H4 (cell line): Measurements from ENCODE around the gene UST. TPM values are rescaled to one million over a fixed set of nuclear protein-coding genes. Genes with fewer than 3 reads are reported as not detected.
"Not testable (repeated sequence)": the region's sequence is repeated elsewhere in the genome, so short reads cannot be mapped to it uniquely, and the experiment has no call there.

Experiments used
- DNase-seq: peaks from one replicate; pipeline ENCODE4 v3.0.0-alpha.2; 2015; ENCODE audit warnings: low spot score
- total RNA-seq: library from RNA; depleted of rRNA; stranded (reverse); fragments of >200 nt; shearing (Covaris generic); gene quantifications from 2 replicates; pipeline ENCODE4 v1.2.3, GENCODE V29; 2014

Gene UST
- total RNA-seq, 1 experiment from 2014 or later, result 11.7 TPM

GRCh38 chr6:149084808-149085556 lies 338.2 kb downstream of the UST start:
- no peak for DNase-seq

- DNase-seq, result no peak
Measured at GRCh38 chr6:149085557-149085938, 338.7 kb downstream of the UST start.

DNA sequence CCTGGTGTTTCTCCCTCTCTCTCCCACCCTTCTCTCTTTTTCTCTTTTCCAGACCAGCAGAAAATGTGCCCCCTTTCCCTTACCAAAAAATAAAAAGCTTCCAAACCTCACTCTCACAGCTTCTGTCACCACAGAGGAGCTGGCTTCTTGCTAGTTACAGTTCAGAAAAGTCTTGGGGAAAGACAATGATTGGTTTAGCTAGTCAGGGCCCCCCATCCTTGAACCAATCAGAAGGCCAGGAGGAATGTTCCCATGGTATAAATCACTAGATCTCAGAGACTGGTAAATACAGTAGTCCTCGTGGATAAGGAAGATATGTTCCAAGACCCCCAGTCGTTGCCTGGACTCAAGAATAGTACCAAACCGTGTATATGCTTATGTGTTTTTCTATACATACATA lies 339.5 kb downstream of the UST start:
- no peak for DNase-seq

DNA sequence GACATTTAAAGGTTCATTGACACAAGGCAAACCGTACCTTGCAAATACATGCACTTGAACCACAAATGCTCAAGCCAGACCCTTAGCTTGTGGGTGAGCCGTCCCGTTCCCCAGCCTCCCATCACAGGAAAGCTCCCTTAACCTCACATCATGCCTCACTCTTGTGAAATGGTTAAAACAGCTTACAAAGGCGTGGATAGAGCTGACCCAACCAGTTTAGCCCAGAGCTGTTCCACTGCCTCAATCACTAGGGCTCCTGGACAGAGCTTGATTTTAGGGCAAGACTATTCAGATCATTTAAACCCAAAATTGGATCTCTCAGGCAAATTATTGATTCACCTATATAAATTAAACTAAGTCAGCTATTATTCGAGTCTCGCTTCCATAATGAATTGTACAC lies 341.1 kb downstream of the UST start:
- no peak for DNase-seq

DNA sequence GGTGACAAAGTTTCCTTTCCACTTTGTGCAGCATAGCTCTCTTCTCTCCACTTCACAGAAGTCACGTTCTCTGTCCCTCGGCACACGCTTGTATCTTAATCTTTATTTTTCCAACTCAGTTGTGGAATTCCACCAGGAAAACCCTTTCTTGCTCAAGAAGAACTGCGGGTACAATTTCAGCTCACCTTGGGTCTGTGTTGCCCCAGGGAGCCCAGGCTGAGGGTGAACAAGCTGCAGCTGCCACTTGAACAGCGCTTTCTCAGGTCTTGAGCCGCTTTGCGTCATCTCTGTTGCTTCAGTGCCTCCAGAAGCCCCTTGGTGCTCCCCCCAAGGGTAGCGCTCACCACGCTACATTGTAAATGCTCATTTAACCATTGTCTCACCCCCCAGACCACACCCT lies 341.5 kb downstream of the UST start:
- DNase-seq, result no peak

DNA sequence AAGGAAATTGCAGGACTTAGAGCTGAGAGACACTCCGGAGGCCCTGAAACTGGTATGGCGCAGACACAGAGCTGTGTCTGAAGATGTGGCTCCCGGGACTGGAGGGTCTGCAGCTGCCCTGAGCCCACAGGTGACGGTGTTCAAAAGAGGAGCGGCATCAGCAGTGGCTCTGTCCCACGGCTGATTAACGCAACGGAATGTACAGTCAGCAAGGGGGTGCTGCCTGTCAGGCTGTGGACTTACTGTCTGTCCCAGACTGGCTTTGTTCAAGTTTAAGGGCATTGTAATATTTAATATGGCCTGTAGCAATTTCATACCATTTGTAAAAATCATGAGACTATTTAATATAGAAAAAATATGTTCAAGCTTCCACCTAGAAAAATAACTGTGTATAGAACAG lies 342.7 kb downstream of the UST start:
- DNase-seq, result no peak

GRCh38 chr6:149090937-149091336 lies 344.1 kb downstream of the UST start:
- no peak for DNase-seq

DNA sequence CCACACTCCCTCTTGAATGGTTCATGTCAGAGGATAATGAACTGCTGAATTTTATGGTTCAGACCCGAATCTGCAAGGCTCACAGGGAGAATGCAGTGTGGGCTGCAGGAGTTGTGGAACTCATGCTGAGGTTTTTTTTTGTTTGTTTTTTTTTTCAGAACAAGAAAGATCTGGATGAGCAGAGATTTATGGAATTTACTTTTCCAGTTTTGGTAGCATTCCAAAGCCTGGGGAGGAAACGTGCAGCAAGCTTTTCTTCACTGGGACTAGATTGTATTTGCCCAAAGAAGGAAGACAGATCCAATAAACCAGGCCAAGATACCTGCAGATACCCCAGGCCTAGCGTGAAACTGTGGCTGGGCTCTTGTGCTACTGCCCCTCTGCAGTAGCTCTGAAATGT lies 346.8 kb downstream of the UST start:
- DNase-seq, result peak; percentile 12

DNA sequence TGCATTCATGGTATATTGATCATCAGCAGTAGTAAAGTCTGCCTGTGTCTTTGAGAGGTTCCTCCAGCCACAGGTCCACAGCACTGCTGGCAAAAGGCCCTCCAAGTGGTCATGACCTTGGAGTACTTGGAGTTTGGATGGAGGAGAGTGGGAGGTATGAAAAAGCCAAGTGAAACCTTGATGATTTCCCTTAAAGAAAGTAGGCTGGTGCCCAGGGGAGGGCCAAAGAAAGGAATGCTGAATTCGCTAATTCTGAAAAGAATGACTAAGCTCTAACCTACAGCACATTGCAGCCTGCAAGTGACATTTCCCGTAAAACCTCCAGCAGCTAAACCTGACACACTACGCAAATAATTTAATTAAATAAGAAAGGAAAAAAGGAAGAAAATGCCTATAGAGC lies 347.3 kb downstream of the UST start:
- DNase-seq, result peak; percentile 25

DNA sequence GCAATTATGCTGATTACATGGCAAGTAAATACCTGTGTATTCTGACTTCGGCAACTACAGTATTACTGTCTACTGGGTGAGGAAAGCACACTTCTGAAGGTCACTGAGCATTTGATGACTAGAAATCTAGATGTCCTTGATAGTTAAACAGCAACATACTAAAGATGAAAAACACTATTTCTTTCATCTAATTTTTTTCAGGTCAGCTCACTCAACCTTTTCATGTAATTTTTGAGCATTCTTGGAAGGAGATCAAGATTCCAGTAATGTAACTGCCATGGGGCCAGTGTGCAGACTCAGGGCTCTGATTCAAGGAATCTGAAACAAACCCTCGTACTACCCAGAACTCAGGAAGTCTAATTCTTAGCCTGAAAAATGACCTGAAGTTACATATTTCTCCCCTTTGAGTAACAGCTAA lies 348.1 kb downstream of the UST start:
- DNase-seq, result no peak

- no peak for DNase-seq
Measured at GRCh38 chr6:149095842-149096241, 349.0 kb downstream of the UST start.

DNA sequence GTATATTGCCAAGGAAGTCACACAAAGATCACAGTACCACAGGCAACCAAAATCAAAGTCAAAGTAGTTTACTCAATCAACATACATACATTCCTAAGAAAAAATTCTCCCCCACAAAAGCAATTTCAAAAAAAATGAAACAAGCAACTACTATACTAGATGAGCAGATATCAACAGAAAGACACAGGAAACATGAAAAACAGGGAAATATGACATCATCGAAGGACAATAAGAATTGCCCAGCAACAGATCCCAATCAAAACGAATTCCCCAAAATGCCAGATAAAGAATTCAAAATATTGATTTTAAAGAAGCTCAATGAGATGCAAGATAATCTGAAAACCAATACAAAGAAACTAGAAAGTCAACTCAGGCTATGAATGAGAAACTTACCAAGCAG lies 351.0 kb downstream of the UST start:
- no peak for DNase-seq

GRCh38 chr6:149098700-149099276 lies 352.0 kb downstream of the UST start:
- DNase-seq, result no peak

DNA sequence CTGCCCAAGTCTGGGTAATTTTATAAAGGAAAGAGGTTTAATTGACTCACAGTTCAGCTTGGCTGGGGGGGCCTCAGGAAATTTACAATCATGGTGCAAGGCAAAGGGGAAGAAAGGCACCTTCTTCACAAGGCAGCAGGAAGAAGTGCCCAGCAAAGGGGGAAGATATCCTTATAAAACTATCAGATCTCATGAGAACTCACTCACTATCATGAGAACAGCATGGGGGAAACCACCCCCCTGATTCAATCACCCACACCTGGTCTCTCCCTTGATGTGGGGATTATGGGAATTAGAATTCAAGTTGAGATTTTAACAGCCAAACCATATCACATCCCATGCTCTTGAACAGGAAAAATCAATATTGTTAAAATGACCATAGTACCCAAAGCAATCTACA lies 355.5 kb downstream of the UST start:
- no peak for DNase-seq

GRCh38 chr6:149103950-149104349 lies 357.1 kb downstream of the UST start:
- not testable (repeated sequence) for DNase-seq

GRCh38 chr6:149107520-149107919 lies 360.7 kb downstream of the UST start:
- DNase-seq, result no peak

- no peak for DNase-seq
Measured at GRCh38 chr6:149108038-149108748, 361.4 kb downstream of the UST start.

GRCh38 chr6:149108749-149109100 lies 361.9 kb downstream of the UST start:
- DNase-seq, result no peak

DNA sequence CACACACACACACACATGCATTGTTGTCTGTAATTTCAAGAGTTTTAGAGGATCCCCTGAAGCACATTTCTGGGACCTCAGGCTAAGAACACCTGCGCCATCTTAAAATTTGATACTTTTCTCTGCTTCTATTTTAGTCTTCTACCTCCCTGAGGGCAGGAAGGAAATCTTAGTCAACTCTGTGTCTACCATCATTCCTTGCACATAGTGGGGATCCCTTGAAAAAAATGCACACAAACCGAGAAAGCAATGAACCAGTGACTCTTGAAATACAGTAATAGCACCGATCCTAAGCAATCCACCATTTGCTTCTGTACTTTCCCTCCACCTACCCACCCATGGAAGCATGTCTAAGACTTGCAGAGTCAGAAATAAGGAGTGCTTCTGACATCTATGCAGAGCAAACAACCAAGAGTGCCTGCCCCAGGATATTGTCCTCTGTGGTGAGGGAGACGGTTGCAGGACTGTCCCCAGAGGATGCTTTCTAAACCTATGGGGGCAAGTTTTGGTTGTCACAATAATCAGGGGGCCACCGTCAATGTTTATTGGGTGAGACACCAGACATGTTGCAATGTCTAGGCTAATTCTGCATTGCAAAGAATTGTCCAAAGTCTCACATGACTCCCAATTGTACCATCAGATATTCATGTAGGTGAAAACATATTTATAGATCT lies 362.7 kb downstream of the UST start:
- no peak for DNase-seq

DNA sequence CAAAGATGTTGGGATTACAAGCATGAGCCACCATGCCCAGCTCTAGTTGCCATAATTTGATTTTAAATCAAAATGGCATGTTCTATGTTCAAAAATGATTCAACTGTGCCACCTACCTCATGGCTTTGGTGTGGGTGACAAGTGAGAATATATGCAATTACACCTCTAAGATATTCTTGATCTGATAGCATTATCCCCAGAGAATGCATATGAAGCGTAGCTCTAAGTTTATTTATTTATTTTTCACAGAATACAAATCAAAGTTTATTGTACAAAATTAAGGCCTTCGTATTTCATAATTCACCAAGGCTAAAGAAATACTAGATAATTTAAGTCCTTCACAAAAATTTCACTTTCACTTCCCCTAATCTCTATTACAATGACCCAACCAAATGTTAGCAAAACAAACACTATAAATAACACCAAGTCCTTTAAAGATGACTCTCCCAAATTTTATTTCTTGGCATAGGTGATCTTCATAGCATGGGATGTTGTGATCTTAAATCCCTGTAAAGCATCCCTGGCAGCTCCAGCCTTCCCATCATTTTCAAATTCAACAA lies 364.8 kb downstream of the UST start:
- DNase-seq, result no peak

DNA sequence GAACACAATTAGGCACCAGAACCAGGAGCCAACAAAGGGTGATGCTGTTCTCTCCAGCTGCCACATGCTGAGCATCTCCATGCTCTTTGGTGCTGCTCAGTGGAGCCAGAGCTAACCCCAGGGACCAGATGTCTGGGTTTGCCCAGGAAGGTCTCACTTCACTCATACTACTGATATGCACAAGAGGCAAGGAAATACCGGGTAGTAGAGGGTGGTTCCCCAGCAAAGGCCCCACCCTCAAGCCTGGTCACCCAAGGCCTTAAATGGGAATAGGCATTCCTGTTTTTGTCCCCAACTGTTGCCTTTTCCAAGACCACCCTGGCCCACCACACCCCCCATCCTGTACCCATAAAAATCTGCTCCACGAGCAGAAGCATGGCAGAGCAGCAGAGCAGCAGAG lies 366.1 kb downstream of the UST start:
- DNase-seq, result no peak

DNA sequence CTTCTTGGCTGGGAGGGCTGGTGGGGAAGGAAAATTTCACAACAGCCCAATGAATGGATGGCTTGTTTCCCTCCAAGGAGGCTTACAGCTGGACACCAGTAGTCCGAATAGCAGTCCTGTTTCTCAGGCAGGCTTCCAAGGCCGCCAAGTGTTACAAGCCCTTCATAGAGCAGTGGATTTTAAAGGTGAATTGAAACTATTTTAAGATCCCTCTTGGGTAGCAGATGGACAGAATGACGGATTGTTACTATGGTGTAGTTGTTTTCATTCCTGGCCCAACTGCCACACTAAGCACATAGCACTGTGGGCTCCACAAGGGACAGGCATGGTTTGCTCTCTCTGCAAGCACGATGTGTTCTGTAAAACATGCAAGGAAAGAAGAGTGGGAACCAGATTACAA lies 367.3 kb downstream of the UST start:
- no peak for DNase-seq
